HL-60 (cell line): ENCODE measurements around the gene PIGH.

Experiments
- CTCF ChIP-seq: IDR thresholded peaks from one replicate; pipeline ENCODE4 v1.5.1; 2011; ENCODE audit warnings: low read length, control low read depth, inconsistent platforms; ENCODE audit not compliant: insufficient read depth
- GABPA ChIP-seq: IDR thresholded peaks from 2 replicates; pipeline ENCODE4 v1.6.1; 2012; ENCODE audit warnings: low read depth
- POLR2AphosphoS5 ChIP-seq: IDR thresholded peaks from 2 replicates; pipeline ENCODE4 v1.6.1; 2012; ENCODE audit warnings: low read depth
- SPI1 ChIP-seq: IDR thresholded peaks from 2 replicates; pipeline ENCODE4 v1.6.1; 2012; ENCODE audit warnings: low read depth, mild to moderate bottlenecking, borderline replicate concordance
- TF ChIP-seq, protein P1 (sequence below): IDR thresholded peaks from 2 replicates; pipeline ENCODE4 v1.6.1; 2012; ENCODE audit warnings: low read depth; ENCODE audit not compliant: insufficient replicate concordance

GRCh38 chr14:67579636-67580035 is 20.4 kb downstream of the PIGH start:
- TF ChIP-seq GABPA (no peak), CTCF (no peak), SPI1 (no peak), POLR2AphosphoS5 (no peak)
- TF ChIP-seq, protein P1, sequence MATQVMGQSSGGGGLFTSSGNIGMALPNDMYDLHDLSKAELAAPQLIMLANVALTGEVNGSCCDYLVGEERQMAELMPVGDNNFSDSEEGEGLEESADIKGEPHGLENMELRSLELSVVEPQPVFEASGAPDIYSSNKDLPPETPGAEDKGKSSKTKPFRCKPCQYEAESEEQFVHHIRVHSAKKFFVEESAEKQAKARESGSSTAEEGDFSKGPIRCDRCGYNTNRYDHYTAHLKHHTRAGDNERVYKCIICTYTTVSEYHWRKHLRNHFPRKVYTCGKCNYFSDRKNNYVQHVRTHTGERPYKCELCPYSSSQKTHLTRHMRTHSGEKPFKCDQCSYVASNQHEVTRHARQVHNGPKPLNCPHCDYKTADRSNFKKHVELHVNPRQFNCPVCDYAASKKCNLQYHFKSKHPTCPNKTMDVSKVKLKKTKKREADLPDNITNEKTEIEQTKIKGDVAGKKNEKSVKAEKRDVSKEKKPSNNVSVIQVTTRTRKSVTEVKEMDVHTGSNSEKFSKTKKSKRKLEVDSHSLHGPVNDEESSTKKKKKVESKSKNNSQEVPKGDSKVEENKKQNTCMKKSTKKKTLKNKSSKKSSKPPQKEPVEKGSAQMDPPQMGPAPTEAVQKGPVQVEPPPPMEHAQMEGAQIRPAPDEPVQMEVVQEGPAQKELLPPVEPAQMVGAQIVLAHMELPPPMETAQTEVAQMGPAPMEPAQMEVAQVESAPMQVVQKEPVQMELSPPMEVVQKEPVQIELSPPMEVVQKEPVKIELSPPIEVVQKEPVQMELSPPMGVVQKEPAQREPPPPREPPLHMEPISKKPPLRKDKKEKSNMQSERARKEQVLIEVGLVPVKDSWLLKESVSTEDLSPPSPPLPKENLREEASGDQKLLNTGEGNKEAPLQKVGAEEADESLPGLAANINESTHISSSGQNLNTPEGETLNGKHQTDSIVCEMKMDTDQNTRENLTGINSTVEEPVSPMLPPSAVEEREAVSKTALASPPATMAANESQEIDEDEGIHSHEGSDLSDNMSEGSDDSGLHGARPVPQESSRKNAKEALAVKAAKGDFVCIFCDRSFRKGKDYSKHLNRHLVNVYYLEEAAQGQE = no peak
